Pancreas (tissue), 10 donors: Measurements from ENCODE around the gene PRICKLE2. TPM values are rescaled to one million over a fixed set of nuclear protein-coding genes. Genes with fewer than 3 reads are reported as not detected.

Experiments
- ATAC-seq, 4 donors: fragments of 200-7000 bp; cut with Tn5 transposase; one replicate each; pipeline versions ENCODE4 v1.8.0 to v1.9.1; 2020; ENCODE audit warnings: mild to moderate bottlenecking in 4 of 4, moderate library complexity in 4 of 4
- DNase-seq, 6 donors: peaks; one replicate each; pipeline ENCODE4 v3.0.0-alpha.2; 2020
- FAIRE-seq: peaks from 2 replicates; lab custom pipeline; 2012; peaks lifted over from hg19 to GRCh38; lab: Jason Lieb, UNC
- H3K27ac ChIP-seq, 4 donors: fragments of 200-600 bp; sonication (generic); 1 replicate in 3 of 4; 2 replicates in 1 of 4; pipeline versions ENCODE4 v1.5.0 to v1.8.0; 2020
- H3K27me3 ChIP-seq, 4 donors: fragments of 200-600 bp; one replicate each; pipeline ENCODE4 v1.8.0; 2021
- H3K36me3 ChIP-seq, 3 donors: fragments of 200-600 bp; sonication (generic) in 1 of 3; one replicate each; pipeline versions ENCODE4 v1.5.0 to v1.8.0; 2020 to 2021
- H3K4me1 ChIP-seq, 3 donors: fragments of 200-600 bp; one replicate each; pipeline ENCODE4 v1.8.0; 2021
- H3K4me3 ChIP-seq, 4 donors: fragments of 200-600 bp; sonication (generic) in 2 of 4; one replicate each; pipeline versions ENCODE4 v1.5.0 to v1.8.0; 2020 to 2021
- H3K9me3 ChIP-seq, 4 donors: fragments of 200-600 bp; one replicate each; pipeline ENCODE4 v1.8.0; 2021
- WGBS, 2 donors: extraction: QIAGEN DNeasy Blood & Tissue Kit; methylation state at CpG; one replicate each; pipeline ENCODE4 v1.1.7; 2013; 5-methylcytosine and 5-hydroxymethylcytosine counted together
- intact Hi-C, 3 donors: fragments of 100-400 bp; cut with DNase I; formaldehyde crosslinking; loops; one replicate each; pipeline versions ENCODE4 v1.11.1 to v1.14.2; 2022
- polyA plus RNA-seq, 2 donors: library from polyadenylated mRNA; stranded (reverse); fragments of 200-250 nt; gene quantifications; one replicate each; pipeline ENCODE4 v1.2.3, GENCODE V29; 2013
- total RNA-seq, 6 donors: library from RNA; stranded (reverse); fragmentation: NEBNext Ultra II Directional in 4 of 6; extraction: Animal tissue kit (Norgen Biotek cat#: 25700) in 4 of 6; gene quantifications; one replicate each; pipeline versions ENCODE4 v1.2.1 to v1.2.4, GENCODE V29; 2021 to 2023
- TF ChIP-seq, protein P1 (sequence below), 4 donors: fragments of 200-600 bp; sonication (generic) in 3 of 4; IDR thresholded peaks; one replicate each; pipeline versions ENCODE4 v1.5.0 to v1.8.0; 2021; ENCODE audit warnings: antibody characterized with exemption in 4 of 4
- donor health status: healthy with polysubstance abuse.
- donor health status: DM: no; HTN: no; CAD: no; lungs with moderate emphysema.
- donor health status: DM: no; HTN: no; CAD: no.
- donor health status: control.
- donor health status: control.
- donor health status: Bipolar disorder and iron deficiency.
- donor health status: DM: yes; HTN: yes; CAD: no.
- donor health status: DM: no; HTN: no; CAD: no.
- donor health status: DM: no; HTN: no; CAD: no.
- donor health status: DM: yes; HTN: yes; CAD: no.

Gene PRICKLE2
- total and polyA plus RNA-seq, 8 donors: 1.5 to 13.9 (median 7.2) TPM

DNA sequence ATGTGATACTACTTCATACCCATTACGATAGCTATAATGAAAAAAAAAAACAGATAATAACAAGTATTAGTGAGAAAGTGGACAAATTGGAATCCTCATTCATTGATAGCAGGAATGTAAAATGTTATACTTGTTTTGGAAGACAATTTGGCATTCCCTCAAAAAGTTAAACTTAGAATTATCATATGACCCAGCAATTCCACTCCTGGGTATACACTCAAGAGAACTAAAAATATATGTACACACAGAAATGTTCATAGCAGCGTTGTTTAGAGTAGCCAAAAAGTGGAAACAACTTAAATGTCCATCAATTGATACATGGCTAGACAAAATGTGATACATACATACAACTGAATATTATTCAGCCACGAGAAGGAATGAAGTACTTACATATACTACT is 69.9 kb downstream of the PRICKLE2 start:
- H3K9me3 ChIP-seq: no peaks in the 10 kb centered on the region
- TF ChIP-seq, protein P1, sequence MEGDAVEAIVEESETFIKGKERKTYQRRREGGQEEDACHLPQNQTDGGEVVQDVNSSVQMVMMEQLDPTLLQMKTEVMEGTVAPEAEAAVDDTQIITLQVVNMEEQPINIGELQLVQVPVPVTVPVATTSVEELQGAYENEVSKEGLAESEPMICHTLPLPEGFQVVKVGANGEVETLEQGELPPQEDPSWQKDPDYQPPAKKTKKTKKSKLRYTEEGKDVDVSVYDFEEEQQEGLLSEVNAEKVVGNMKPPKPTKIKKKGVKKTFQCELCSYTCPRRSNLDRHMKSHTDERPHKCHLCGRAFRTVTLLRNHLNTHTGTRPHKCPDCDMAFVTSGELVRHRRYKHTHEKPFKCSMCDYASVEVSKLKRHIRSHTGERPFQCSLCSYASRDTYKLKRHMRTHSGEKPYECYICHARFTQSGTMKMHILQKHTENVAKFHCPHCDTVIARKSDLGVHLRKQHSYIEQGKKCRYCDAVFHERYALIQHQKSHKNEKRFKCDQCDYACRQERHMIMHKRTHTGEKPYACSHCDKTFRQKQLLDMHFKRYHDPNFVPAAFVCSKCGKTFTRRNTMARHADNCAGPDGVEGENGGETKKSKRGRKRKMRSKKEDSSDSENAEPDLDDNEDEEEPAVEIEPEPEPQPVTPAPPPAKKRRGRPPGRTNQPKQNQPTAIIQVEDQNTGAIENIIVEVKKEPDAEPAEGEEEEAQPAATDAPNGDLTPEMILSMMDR (IDR thresholded peaks at IDR 0.05): no peak
- H3K27ac ChIP-seq: no peak overlapping the region
- DNase-seq: no peak
- FAIRE-seq: no peak
- no peaks in the 10 kb centered on the region for H3K27me3 ChIP-seq
- no peak for ATAC-seq
- WGBS, 2 donors: 92 to 95% methylated on average over 3 of the region's 3 CpGs
- H3K4me1 ChIP-seq: peaks cover 9 to 11% (median 11%) of the 10 kb centered on the region in 3 donors
- H3K4me3 ChIP-seq: no peak overlapping the region
- H3K36me3 ChIP-seq: no peaks in the 10 kb centered on the region
- intact Hi-C loops: no loop called here

DNA sequence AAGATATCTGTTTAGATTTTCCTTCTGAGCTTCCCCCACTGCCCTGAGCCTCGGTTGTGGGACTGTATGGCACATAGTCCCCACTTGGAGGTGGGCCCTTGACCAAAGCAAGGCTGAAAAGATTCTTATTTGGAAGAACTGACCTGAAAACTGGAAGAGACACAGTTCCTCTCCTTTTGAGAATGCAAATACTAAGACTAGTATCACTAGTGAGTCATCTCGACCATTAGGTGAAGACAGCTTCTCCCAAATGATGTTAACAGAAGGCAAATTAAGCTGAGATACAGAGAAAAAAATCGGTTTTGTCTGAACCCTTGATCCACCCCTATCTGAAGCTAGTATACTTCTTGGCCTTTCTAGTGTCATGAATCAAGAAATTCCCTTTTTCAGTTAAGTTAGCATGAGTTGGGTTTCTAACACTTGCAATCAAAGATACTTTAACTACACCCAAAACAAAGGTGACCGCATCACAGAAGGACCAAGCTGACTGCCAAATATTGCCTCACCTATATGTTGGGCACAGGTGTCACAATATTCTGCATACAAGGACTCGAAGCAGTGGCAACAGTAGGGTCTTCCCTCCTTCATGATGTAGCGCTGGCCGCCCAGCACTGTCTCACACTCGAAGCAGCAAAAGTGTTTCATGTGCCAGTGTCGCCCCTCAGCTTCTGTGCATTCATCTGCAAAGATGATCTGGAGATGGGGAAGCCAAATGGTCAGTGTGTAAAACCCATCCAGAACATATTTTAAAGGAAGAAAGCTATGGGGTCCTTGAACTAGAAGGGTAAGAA is 72.4 kb downstream of the PRICKLE2 start:
- DNase-seq: no peak
- intact Hi-C loops: no loop called here
- H3K9me3 ChIP-seq: no peaks in the 10 kb centered on the region
- H3K27ac ChIP-seq: no peak overlapping the region
- peaks cover 9 to 11% (median 11%) of the 10 kb centered on the region in 3 donors for H3K4me1 ChIP-seq
- H3K4me3 ChIP-seq: no peak overlapping the region
- FAIRE-seq: no peak
- TF ChIP-seq, protein P1 (IDR thresholded peaks at IDR 0.05): no peak
- H3K27me3 ChIP-seq: no peaks in the 10 kb centered on the region
- no peak for ATAC-seq
- no peaks in the 10 kb centered on the region for H3K36me3 ChIP-seq
- 91 to 98% methylated on average over 9 of the region's 9 CpGs for WGBS, 2 donors

DNA sequence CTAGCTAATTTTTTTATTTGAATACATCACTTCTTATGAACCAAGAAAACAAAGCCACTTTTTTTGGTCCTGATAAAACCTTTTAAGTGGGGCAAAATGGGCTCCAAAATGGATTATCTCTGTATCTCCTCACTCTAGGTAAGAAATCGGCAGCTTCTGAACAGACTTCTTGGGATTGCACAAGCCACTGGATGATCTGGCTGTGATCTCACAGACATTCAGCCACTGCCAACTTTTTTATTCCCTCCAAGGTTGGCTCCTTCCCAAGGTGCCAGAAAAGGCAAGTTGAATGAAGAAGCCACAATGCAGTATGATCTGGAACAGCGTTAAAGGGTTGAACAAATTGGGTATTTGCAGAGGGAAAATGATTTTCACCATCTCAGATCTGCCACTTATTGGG is 73.2 kb downstream of the PRICKLE2 start:
- Histone ChIP-seq H3K9me3 (no peaks in the 10 kb centered on the region), H3K27me3 (no peaks in the 10 kb centered on the region), H3K4me3 (no peak overlapping the region), H3K36me3 (peaks cover 0 to 3% (median 1%) of the 10 kb centered on the region in 3 donors), H3K4me1 (peaks cover 9 to 11% (median 11%) of the 10 kb centered on the region in 3 donors), H3K27ac (no peak overlapping the region)
- peak in 2 of 4 donors; percentile 33 to 38 for ATAC-seq
- intact Hi-C loops: no loop called here
- 83 to 85% methylated on average over 2 of the region's 2 CpGs for WGBS, 2 donors
- no peak for FAIRE-seq
- peak in 1 of 6 donors; percentile 24 for DNase-seq
- TF ChIP-seq, protein P1 (IDR thresholded peaks at IDR 0.05): no peak

DNA sequence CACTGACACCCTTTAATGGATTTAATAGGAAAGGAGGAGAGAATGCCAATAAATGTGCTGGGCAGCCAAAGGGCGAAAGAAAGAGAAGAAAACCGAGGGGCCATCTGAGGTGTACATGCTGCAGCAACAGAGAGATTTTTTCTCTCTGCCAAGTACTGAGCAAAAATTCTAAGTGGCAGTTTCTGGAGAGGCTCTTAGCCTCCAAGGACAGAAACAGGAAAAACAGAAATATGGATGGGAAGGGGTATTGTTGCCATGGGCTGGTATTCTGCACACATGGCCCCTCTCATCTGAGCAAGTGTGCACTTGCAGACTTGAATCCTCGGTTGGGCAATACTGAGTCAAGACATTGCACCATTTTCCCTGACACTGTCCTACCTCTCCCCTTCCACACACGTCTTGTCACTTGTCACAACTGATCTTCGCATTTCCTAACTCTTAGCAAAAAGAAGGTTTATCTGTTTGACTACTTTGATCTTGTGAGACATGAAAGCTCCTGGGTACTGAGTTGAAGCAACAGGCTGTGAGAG is 73.9 kb downstream of the PRICKLE2 start:
- Histone ChIP-seq H3K27ac (peak overlapping the region in 1 of 4 donors; percentile 34), H3K9me3 (no peaks in the 10 kb centered on the region), H3K4me3 (no peak overlapping the region), H3K27me3 (no peaks in the 10 kb centered on the region), H3K36me3 (peaks cover 0 to 7% (median 5%) of the 10 kb centered on the region in 3 donors), H3K4me1 (peaks cover 9 to 11% (median 11%) of the 10 kb centered on the region in 3 donors)
- DNase-seq: no peak
- no peak for FAIRE-seq
- TF ChIP-seq, protein P1 (IDR thresholded peaks at IDR 0.05): no peak
- peak in 2 of 4 donors; percentile 4 to 20 for ATAC-seq
- intact Hi-C loops: no loop called here
- WGBS, 2 donors: 76 to 77% methylated on average over 5 of the region's 5 CpGs
